ENCODE results near the gene STXBP4.
A peak's percentile ranks its signal among the peaks of the same experiment; 100 is the strongest.

- TF ChIP-seq POLR2A (IDR thresholded peaks at IDR 0.05) (no peak), CTCF (IDR thresholded peaks at IDR 0.05) (peak in 1 of 3 experiments; percentile 9)
These were observed 37.0 kb downstream of the STXBP4 start for GRCh38 chr17:55005520-55005919.
